HG03439 (cell line): ENCODE results near the gene PDE9A.

Experiments
- ATAC-seq: cut with Tn5 transposase; IDR thresholded peaks from one replicate; pipeline ENCODE4 v1.9.1; 2021; ENCODE audit warnings: mild to moderate bottlenecking, moderate library complexity; ENCODE audit not compliant: unreplicated experiment

Gene PDE9A

DNA sequence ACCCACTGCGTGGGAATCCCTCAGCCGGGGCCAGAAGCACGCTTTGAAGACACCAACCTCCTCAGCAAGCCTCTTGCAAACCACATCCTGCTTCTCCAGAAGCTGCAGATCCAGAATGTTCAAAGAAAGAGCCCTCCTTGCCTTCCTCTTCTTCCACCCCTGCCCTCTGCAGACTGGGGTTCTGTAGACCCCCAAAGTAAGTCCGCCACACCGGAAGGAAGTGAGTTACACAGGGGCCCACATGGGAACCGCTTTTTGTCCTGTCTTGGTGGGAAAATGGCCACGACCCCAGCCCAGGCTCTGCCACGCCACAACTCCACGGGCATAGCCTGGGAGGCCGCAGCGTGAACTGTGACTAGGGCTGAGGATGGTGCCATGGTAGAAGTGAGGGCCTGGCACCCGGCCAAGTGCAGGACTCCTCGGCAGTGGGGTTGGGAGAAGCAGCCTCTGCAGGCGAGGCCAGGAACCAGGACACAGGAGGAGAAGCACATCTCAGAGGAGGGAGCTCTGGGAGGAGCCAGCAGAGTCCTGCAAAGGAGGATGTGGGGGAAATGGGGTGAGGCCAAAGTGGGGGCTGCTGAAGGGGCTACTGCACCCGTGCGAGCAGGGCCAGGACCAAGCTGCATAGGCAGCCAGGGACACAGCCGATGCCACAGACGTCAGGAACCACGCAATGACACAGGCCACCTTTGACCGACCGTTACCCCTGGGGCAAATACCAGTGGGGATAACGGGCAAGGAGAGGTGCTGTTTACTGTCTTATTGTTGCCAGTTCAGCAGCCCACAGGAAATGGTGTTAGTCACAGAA lies 30.9 kb downstream of the PDE9A start:
- no peak for ATAC-seq

- no peak for ATAC-seq
Observed at GRCh38 chr21:42685036-42685435, 31.6 kb downstream of the PDE9A start.

DNA sequence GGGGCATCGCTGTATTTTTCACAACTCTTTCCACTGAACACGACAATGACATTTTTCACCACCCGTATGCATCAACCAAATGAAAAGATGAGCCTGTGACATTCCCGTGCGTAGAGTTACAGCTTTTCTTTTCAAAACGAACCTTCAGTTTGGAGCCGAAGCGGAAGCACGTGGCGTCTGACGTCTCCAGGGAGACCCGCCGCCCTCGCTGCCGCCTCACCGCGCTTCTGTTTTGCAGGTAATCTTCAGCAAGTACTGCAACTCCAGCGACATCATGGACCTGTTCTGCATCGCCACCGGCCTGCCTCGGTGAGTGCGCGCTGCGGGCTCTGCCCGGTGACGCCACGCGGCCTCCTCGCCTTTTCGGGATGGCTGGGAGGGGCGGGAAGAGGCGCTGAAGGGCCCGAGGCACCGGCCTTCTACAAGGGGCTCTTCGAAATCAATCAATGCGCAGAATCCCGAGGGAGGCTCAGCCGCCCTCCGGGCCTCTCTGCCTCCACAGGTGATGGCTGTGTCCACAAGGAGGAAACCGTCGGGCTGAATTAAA lies 32.6 kb downstream of the PDE9A start:
- ATAC-seq, result no peak

GRCh38 chr21:42687796-42688195 lies 34.4 kb downstream of the PDE9A start:
- no peak for ATAC-seq

GRCh38 chr21:42688226-42688840 lies 34.9 kb downstream of the PDE9A start:
- no peak for ATAC-seq

- ATAC-seq, result no peak
Observed at GRCh38 chr21:42688841-42689371, 35.5 kb downstream of the PDE9A start.

DNA sequence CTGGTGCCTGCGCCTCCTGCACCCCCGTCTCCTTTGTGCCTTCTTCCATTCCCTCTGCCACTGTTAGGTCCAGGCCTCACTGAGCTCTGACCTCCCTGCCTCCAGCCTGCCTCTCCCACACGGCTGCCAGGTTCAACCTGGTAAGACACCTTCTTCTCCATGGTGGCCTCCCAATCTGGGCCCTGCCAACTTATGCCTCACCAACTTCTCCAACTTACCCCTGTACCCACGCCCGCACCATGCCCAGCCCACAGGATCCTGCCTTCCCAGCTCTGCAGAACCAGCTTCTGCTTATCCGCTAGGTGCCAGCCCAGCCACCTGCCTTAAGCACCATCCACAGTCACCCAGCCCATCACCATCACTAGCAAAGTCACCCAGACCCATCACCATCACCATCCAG lies 37.2 kb downstream of the PDE9A start:
- no peak for ATAC-seq

- no peak for ATAC-seq
Observed at GRCh38 chr21:42691901-42692559, 38.6 kb downstream of the PDE9A start.

DNA sequence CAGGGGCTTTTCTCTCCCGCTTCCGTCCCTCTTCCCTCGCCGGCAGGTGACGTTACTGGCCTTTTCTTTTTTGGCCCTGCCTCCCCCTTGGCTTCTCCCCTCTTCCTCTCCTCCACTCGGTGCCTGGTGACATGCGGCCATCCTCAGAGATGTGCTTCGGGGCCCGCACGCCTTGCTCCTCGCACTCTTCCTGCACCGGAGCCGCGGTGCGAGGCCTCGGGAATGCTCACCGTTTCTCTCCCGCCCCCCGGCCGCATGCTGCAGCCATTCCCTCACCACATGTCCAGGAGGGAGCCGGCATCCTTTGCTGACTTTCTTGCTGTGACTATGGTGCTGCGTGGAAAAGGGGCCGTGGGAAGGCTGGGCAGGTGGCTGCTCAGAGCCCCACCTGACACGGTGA lies 39.3 kb downstream of the PDE9A start:
- no peak for ATAC-seq

- ATAC-seq, result no peak
Observed at GRCh38 chr21:42694751-42695696, 41.6 kb downstream of the PDE9A start.

GRCh38 chr21:42695697-42696380 lies 42.4 kb downstream of the PDE9A start:
- no peak for ATAC-seq

DNA sequence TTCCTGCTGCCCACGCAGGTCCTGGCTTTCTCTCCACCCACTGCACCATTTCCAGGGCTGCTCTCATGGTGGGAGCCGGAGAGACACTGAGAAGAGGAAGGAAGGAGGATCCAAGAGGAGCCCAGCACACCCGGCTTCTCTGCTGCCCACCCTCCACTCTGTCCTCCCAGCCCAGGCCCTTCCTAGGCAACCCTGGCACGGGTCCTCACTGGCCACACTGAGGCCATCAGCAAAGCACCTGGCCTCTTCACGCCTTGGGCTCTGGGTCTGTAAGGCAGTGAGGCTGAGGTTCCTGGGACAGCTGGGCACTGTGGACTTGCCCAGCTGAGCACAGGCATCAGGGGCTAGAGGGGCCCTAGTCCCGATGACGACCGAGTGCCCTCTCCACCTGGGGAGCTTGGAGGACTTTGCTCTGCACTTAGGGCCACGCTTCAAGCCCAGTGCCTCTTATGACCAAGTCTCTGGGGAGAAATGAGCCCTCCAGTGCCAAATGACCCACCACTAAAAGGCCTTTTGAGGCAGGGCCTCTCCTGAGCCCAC lies 43.1 kb downstream of the PDE9A start:
- no peak for ATAC-seq

DNA sequence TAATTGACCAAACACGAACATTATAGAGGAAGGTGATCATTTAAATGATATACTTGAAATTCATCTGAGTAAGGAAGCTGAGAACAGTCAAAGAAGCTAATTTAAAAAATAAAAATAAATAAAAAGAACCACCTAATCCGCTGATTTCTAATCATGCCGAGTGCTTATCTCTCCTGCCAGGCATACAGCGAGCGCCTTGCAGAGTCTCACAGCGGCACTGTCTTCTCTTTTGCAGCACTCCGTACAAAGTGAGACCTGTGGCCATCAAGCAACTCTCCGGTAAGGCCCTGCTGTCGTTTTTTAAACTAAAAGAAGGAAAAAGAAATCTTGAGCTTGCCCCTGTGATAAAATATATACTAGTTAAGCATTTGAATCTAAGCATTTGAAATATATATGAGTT lies 45.3 kb downstream of the PDE9A start:
- ATAC-seq, result no peak

GRCh38 chr21:42699196-42699595 lies 45.8 kb downstream of the PDE9A start:
- ATAC-seq, result no peak

DNA sequence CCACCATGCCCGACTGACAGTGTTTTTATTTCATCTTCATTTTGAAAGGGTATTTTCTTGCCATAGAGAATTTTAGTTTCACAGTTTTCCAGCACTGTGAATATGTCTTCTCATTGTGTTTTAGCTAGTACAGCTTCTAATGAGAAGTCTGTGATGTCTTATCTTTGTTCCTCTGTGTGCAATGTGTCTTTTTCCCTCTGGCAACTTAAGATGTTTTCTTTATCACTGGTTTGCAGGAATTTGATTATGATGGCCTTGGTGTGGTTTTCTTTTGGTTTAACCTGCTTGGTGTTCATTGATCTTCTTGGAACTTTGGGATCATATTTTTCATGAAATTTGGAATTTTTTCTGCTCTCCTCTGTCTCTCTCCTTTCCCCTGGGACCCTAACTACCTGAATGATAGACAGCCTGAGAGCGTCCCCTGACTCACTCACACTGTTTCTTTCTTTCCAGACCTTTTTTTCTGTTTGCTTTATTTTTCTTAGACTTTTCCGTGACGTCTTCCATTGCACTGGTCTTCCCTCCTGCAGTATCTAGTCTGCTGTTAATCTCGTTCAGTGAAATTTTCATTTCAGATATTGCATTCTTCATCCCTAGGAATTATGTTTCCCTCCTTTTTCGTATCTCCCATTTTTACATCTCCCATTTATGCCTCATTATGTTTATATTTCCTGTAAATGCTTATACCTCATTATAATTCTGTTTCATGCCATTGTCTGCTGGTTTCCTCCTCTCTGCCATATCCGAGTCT lies 48.5 kb downstream of the PDE9A start:
- no peak for ATAC-seq

DNA sequence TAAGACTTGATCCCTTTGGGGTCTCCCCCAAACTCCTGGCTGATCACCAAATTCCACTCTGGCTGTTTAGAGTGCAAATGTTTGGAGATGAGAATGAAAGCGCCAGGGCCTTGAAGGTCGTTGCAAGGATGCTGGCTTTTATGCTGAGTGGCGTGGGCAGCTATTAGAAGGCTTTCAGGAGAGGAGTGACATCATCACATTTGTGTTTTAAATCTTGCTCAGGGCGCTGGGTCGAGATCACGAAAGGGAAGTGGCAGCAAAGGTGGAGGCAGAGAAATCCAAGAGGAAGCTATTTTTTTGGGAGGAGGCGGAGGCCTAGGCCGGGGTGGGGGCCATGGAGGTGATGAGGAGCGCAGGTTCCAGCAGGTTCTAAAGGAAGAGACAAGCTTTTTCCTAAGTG lies 49.3 kb downstream of the PDE9A start:
- ATAC-seq, result no peak

DNA sequence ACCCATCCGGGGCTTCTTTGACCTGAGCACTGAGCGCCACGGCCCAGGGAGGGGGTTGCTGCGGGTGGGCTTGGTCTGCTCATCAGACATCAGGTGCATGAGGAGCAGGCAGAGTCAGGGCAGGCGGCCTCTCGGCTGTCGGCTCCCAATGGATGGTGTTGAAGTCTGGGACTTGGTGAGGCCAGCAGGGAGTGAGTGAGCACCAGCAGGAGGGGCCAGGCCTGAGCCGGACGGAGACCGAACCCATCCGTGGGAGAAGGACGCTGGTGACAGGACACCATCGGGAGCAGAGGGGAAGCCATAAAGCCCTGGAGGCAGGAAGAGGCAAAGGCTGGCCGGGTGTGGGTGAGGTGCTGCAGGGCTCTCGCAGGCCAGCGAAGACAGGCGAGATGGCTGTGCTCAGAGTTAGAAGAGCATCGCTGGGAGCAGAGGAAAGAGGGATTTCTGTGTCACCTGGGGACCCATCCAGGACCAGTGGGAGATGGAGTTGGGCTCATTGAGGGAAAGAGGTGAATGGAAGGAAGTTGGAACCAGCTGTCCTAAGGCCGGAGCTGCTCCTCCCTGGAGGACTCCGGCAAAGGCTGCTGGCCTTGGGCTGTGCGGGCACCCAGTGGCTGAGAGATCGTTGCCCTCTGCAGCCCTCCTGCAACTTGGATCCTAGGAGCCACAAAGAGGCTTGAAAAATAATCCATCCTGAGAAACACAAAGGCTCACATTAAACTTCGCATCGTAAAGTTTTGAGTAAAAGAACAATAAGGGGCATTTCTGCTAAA lies 49.9 kb downstream of the PDE9A start:
- no peak for ATAC-seq

DNA sequence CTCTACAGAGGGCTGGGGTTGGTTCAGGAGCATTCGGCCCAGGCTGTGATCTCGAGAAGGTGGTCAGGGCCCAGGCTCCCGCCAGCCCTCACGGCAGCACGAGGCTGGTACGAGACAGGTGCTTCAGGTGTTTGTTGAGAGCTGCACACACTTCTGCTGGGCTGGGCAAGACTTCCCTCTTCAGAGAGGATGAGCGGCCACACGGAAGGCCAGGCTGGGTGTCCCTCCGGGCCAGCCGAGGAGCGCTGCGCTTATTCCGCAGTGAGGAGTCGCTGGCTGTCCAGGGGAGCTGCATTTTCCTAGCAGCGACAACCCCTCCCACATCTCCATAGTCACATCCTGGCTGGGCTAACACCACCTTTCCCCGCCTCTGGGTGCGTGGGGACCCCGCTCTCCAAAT lies 50.5 kb downstream of the PDE9A start:
- ATAC-seq, result no peak
